Fibroblast of the conjunctiva (primary cell): Measurements from ENCODE around the gene DNAJB6.

Source experiments
- DNase-seq: peaks from one replicate; pipeline ENCODE4 v3.0.0-alpha.2; 2010; ENCODE audit warnings: low read depth

The DNAJB6 gene

GRCh38 chr7:157429001-157429679 lies 92.3 kb downstream of the DNAJB6 start:
- no peak for DNase-seq

- no peak for DNase-seq
Measured at GRCh38 chr7:157429680-157430224, 92.9 kb downstream of the DNAJB6 start.

- no peak for DNase-seq
Measured at GRCh38 chr7:157430721-157431120, 93.9 kb downstream of the DNAJB6 start.

GRCh38 chr7:157431173-157431950 lies 94.6 kb downstream of the DNAJB6 start:
- no peak for DNase-seq

- DNase-seq = no peak
Measured at GRCh38 chr7:157431951-157432540, 95.2 kb downstream of the DNAJB6 start.

GRCh38 chr7:157432541-157432956 lies 95.7 kb downstream of the DNAJB6 start:
- DNase-seq = peak; percentile 40

GRCh38 chr7:157432957-157433576 lies 96.3 kb downstream of the DNAJB6 start:
- DNase-seq = no peak

GRCh38 chr7:157433628-157434027 lies 96.8 kb downstream of the DNAJB6 start:
- DNase-seq = no peak

- no peak for DNase-seq
Measured at GRCh38 chr7:157434231-157434630, 97.4 kb downstream of the DNAJB6 start.

GRCh38 chr7:157434701-157435100 lies 97.9 kb downstream of the DNAJB6 start:
- no peak for DNase-seq

- no peak for DNase-seq
Measured at GRCh38 chr7:157436076-157436475, 99.3 kb downstream of the DNAJB6 start.

- no peak for DNase-seq
Measured at GRCh38 chr7:157436763-157437480, 100.1 kb downstream of the DNAJB6 start.

GRCh38 chr7:157437519-157438061 lies 100.8 kb downstream of the DNAJB6 start:
- DNase-seq = no peak

- DNase-seq = no peak
Measured at GRCh38 chr7:157438121-157439025, 101.6 kb downstream of the DNAJB6 start.

- DNase-seq = no peak
Measured at GRCh38 chr7:157439149-157439548, 102.3 kb downstream of the DNAJB6 start.

GRCh38 chr7:157439761-157440160 lies 103.0 kb downstream of the DNAJB6 start:
- no peak for DNase-seq

GRCh38 chr7:157440346-157441022 lies 103.7 kb downstream of the DNAJB6 start:
- DNase-seq = no peak

- no peak for DNase-seq
Measured at GRCh38 chr7:157441023-157441399, 104.2 kb downstream of the DNAJB6 start.

- DNase-seq = no peak
Measured at GRCh38 chr7:157442456-157442855, 105.7 kb downstream of the DNAJB6 start.
